Skeletal muscle tissue (tissue), 4 donors: ENCODE results near the gene PTPRK. TPM values are rescaled to one million over a fixed set of nuclear protein-coding genes. Genes with fewer than 3 reads are reported as not detected.

Source experiments
- H3K27ac ChIP-seq: one replicate; pipeline ENCODE4 v1.7.0; 2013; ENCODE audit warnings: mild to moderate bottlenecking, low read depth, low read length, inconsistent platforms
- H3K27me3 ChIP-seq, 3 donors: one replicate each; pipeline ENCODE4 v1.7.0; 2013; ENCODE audit warnings: low read length in 3 of 3; ENCODE audit not compliant: control insufficient read depth in 3 of 3, insufficient read depth in 3 of 3
- H3K36me3 ChIP-seq, 3 donors: one replicate each; pipeline ENCODE4 v1.7.0; 2013; ENCODE audit warnings: low read length in 3 of 3; ENCODE audit not compliant: control insufficient read depth in 3 of 3, insufficient read depth in 3 of 3
- H3K4me1 ChIP-seq, 3 donors: one replicate each; pipeline ENCODE4 v1.7.0; 2013; ENCODE audit warnings: low read length in 3 of 3, mild to moderate bottlenecking in 3 of 3; ENCODE audit not compliant: control insufficient read depth in 3 of 3, insufficient read depth in 3 of 3
- H3K4me3 ChIP-seq, 3 donors: one replicate each; pipeline ENCODE4 v1.7.0; 2013; ENCODE audit warnings: low read length in 3 of 3
- H3K9ac ChIP-seq, 3 donors: one replicate each; pipeline ENCODE4 v1.7.0; 2013; ENCODE audit warnings: low read length in 3 of 3, mild to moderate bottlenecking in 3 of 3, moderate library complexity in 2 of 3, low read depth in 1 of 3
- H3K9me3 ChIP-seq, 3 donors: one replicate each; pipeline ENCODE4 v1.7.0; 2013; ENCODE audit warnings: low read length in 3 of 3; ENCODE audit not compliant: control insufficient read depth in 3 of 3
- total RNA-seq: library from RNA; depleted of rRNA; stranded (reverse); fragments of >200 nt; gene quantifications from one replicate; pipeline ENCODE4 v1.2.3, GENCODE V29; 2014
- donor health status: Osteomylitis.

Gene PTPRK
- total RNA-seq, 1 donor from 2014 or later: 37.1 TPM

DNA sequence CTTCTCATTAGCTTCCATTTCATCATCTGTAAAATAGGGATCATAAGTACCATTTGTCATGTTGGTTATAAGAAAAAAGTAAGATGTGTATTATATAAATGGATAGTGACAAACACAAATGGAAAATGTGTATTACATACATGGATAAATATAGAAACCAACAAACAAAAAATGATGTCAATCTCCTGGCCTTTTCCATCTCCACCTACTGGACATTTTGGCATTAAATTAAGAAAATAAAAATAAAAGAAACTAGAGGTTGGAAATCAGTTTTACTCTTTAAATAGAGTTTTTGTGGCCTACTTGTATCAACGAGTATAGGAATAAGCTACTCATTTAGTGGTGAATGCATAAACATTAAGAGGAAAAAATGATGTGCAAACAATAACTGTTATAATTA lies 552.0 kb downstream of the PTPRK start:
- Histone ChIP-seq H3K27ac (no peak overlapping the region), H3K4me1 (no peaks in the 10 kb centered on the region), H3K4me3 (no peak overlapping the region), H3K27me3 (no peaks in the 10 kb centered on the region), H3K9ac (no peak overlapping the region), H3K36me3 (peaks cover 3 to 10% (median 9%) of the 10 kb centered on the region in 3 donors), H3K9me3 (no peaks in the 10 kb centered on the region)

DNA sequence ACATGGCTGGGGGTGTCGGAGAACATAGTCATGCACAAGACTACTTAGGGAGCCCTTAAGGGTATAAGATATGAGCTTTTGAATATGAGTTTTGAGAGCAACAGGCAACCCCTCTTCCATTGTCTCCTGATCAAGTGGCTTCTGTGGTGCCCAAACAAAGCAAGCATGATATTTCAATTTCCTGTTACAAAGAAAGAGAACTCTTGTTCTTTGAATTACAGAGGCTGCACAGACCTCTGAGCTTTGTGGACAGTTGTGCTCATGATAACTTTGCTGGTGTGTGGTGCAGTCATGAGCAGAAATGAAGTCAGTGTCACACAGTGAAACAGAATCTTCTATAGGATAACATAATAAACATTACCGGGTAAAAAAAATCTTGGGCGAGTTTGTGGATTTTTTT lies 552.7 kb downstream of the PTPRK start:
- Histone ChIP-seq H3K27me3 (no peaks in the 10 kb centered on the region), H3K4me1 (no peaks in the 10 kb centered on the region), H3K4me3 (no peak overlapping the region), H3K36me3 (peaks cover 3 to 10% (median 5%) of the 10 kb centered on the region in 3 donors), H3K27ac (no peak overlapping the region), H3K9me3 (no peaks in the 10 kb centered on the region), H3K9ac (no peak overlapping the region)

DNA sequence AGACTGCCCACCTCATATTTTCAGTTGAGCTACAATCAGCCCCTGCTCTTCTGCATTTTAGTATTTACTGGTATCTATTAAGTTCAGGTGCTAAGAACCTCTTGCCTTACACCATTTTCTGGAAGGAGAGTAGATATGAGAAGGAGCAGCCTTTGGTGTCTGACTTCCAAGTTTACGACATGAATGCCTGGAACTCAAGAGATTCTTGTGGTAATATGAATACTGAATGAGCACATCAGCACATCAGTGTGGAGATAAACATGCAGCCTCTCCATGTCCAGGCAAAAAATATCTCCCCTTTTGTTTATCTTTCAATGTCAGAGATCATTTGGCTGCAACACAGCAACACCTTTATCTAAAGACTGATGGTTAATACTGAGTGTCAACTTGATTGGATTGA lies 553.8 kb downstream of the PTPRK start:
- H3K4me1 ChIP-seq: no peaks in the 10 kb centered on the region
- H3K9me3 ChIP-seq: no peaks in the 10 kb centered on the region
- no peak overlapping the region for H3K27ac ChIP-seq
- H3K9ac ChIP-seq: no peak overlapping the region
- H3K36me3 ChIP-seq: peaks cover 0 to 2% (median 2%) of the 10 kb centered on the region in 3 donors
- no peak overlapping the region for H3K4me3 ChIP-seq
- H3K27me3 ChIP-seq: no peaks in the 10 kb centered on the region

DNA sequence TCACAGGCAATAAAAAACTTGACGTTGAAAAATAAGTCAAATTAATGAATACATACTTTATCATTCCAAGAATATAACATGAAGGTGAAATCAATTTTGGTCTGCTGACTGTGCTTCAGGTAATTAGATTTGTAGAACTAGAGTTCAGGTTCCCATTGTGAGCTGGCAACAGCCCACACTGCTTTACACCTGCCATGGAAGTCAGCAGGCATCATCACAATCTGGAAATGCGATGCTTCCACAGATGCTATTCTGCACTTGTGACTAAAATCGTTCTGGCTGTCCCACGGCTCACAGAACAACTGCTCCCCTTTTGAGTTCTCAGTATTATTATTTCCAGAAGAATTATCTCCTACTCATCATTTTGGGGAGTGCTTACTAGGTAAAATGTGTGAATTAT lies 556.9 kb downstream of the PTPRK start:
- no peaks in the 10 kb centered on the region for H3K27me3 ChIP-seq
- H3K36me3 ChIP-seq: no peaks in the 10 kb centered on the region
- no peak overlapping the region for H3K4me3 ChIP-seq
- no peak overlapping the region for H3K27ac ChIP-seq
- H3K9ac ChIP-seq: no peak overlapping the region
- no peaks in the 10 kb centered on the region for H3K9me3 ChIP-seq
- no peaks in the 10 kb centered on the region for H3K4me1 ChIP-seq

DNA sequence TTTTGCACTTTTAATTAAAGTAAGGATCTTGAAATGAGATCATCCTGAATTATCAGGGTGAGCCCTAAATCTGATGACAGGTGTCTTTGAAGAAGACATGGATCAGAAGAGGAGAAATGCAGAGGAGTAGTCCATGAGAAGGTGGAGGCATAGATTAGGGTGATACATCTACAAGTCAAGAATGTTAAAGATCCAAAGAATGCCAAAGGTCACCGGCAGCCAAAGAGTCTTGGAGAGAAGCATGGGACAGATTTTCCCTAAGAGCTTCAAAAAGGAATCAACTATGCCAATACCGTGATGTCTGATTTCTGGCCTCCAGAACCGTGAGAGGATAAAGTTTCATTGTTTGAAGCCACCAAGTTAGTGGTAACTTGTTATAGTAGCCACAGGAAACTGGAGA lies 560.5 kb downstream of the PTPRK start:
- no peak overlapping the region for H3K4me3 ChIP-seq
- H3K4me1 ChIP-seq: no peaks in the 10 kb centered on the region
- no peaks in the 10 kb centered on the region for H3K9me3 ChIP-seq
- H3K9ac ChIP-seq: no peak overlapping the region
- H3K27ac ChIP-seq: no peak overlapping the region
- no peaks in the 10 kb centered on the region for H3K27me3 ChIP-seq
- no peaks in the 10 kb centered on the region for H3K36me3 ChIP-seq

DNA sequence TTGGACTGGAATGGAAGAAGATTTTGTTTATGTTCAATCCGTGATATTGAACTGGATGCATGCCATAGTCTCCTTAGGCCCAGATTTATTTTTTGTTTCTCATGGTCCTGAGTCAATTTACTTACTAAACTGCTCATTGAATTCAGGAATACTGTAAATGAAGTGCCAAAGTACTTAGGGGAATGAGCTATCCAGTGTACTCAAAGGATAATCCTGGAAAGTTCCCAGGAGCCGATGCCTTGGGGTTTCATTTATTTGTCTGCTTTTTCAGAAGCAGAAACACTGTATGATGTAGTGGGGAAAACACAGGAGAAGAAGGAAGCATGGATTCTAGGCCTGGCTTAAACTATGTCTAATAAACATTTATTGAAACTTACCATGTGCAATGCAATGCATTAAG lies 563.4 kb downstream of the PTPRK start:
- no peaks in the 10 kb centered on the region for H3K9me3 ChIP-seq
- H3K4me3 ChIP-seq: no peak overlapping the region
- no peak overlapping the region for H3K27ac ChIP-seq
- H3K9ac ChIP-seq: no peak overlapping the region
- no peaks in the 10 kb centered on the region for H3K4me1 ChIP-seq
- no peaks in the 10 kb centered on the region for H3K27me3 ChIP-seq
- H3K36me3 ChIP-seq: no peaks in the 10 kb centered on the region

DNA sequence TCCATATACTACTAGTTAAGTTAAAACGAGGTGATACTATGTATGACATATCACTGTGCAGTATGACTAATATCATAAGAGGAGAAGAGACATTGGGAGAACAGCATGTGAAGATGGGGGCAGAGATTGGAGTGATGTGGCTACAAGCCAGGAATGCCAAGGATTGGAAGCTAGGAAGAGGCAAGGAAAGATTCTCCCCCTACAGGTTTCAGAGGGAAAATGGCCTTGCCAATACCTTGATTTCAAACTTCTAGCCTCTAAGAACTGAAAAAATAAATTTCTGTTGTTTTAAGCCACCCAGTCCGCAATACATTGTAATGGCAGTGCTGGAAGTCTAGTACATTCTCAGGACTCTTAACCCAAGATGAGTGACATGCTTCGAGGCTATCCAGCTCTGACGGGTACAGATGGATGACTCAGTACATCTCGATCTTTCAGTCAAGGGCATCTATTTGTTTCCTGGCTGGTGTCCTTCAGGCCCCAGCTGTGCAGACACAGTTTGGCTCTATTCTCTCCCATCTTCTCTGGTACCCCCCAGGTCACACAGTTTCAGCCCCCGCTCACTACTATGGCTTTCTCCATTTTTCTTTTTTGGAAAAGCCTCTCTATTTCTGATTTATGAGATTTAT lies 564.0 kb downstream of the PTPRK start:
- no peaks in the 10 kb centered on the region for H3K4me1 ChIP-seq
- H3K9me3 ChIP-seq: no peaks in the 10 kb centered on the region
- H3K27me3 ChIP-seq: no peaks in the 10 kb centered on the region
- no peak overlapping the region for H3K4me3 ChIP-seq
- H3K9ac ChIP-seq: no peak overlapping the region
- H3K36me3 ChIP-seq: no peaks in the 10 kb centered on the region
- H3K27ac ChIP-seq: no peak overlapping the region

DNA sequence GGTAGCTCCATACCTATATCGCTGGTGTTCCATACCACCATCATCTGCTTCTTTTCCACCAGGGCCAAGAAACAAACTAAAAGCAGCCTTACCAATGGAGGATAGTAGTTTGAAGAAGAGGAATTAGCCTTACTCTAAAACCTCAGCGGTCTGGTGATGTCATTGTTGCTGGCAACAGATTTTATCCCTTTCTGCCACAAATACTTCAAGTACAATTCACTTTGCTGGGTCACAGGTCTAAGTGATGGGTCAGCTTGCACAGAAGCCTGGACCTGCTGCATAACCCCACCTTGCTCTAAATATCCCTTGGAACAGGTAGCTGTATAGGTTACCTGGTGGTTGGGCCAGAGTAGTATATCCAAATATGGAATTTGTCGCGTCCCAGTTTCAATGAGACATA lies 566.3 kb downstream of the PTPRK start:
- Histone ChIP-seq H3K4me3 (no peak overlapping the region), H3K9ac (no peak overlapping the region), H3K4me1 (no peaks in the 10 kb centered on the region), H3K27ac (no peak overlapping the region), H3K36me3 (no peaks in the 10 kb centered on the region), H3K27me3 (no peaks in the 10 kb centered on the region), H3K9me3 (no peaks in the 10 kb centered on the region)

DNA sequence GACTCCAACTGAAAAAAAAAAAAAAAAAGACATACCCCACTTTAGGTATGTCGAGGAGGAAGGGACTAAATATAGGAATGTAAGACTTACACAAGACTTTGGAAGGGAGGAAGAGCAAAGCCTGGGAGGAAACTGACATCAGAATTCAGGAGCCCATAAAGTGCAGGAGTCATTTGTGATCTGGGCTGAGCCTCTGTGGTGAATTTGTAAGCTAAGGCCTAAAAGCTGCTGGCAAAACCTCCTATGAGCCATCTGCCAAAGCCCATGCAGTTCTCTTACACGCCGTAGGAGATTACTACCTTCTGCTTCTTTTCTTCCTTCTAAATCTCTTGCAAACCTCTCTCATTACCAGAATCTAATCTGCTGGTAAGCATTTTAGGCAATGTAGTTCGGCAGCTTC lies 567.6 kb downstream of the PTPRK start:
- H3K36me3 ChIP-seq: no peaks in the 10 kb centered on the region
- H3K4me3 ChIP-seq: no peak overlapping the region
- H3K4me1 ChIP-seq: no peaks in the 10 kb centered on the region
- no peak overlapping the region for H3K9ac ChIP-seq
- H3K27ac ChIP-seq: no peak overlapping the region
- H3K27me3 ChIP-seq: no peaks in the 10 kb centered on the region
- no peaks in the 10 kb centered on the region for H3K9me3 ChIP-seq

DNA sequence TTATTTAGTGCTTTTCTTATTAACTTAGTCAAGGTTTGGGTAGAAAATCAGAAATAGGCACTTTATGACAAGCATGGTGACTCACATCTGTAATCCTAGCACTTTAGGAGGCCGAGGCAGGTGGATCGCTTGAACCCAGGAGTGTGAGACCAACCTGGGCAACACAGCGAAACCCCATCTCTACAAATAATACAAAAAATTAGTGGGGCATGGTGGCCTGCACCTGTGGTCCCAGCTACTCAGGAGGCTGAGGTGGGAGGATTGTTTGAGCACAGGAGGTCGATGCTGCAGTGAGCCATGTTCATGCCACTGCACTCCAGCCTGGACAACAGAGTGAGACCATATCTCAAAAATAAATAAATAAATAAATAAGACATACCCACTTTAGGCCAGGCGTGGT lies 568.2 kb downstream of the PTPRK start:
- H3K27ac ChIP-seq: no peak overlapping the region
- H3K9me3 ChIP-seq: no peaks in the 10 kb centered on the region
- no peaks in the 10 kb centered on the region for H3K4me1 ChIP-seq
- no peaks in the 10 kb centered on the region for H3K27me3 ChIP-seq
- no peaks in the 10 kb centered on the region for H3K36me3 ChIP-seq
- H3K4me3 ChIP-seq: no peak overlapping the region
- no peak overlapping the region for H3K9ac ChIP-seq
